SU-DHL-6 (cell line): Measurements from ENCODE around the gene TAGLN2.

Source experiments
- H2AFZ ChIP-seq: fragments of 200-600 bp; sonication (generic); 2 replicates; pipeline ENCODE4 v1.6.1; 2014; ENCODE audit warnings: low read depth, mild to moderate bottlenecking, moderate library complexity, mixed read lengths, antibody characterized with exemption, low read length; ENCODE audit not compliant: severe bottlenecking
- H3F3A ChIP-seq: fragments of 200-600 bp; shearing (Covaris generic); 2 replicates; pipeline ENCODE4 v1.6.0; 2016; ENCODE audit warnings: antibody characterized with exemption, mild to moderate bottlenecking; ENCODE audit not compliant: insufficient read depth
- H3K27ac ChIP-seq: fragments of 200-600 bp; sonication (generic); 2 replicates; pipeline ENCODE4 v1.5.1; 2016; ENCODE audit warnings: low read depth, mild to moderate bottlenecking, low read length, moderate library complexity, mixed read lengths
- H3K27me3 ChIP-seq: fragments of 200-600 bp; sonication (generic), shearing (Covaris generic); 2 replicates; pipeline ENCODE4 v1.6.0; 2014; ENCODE audit warnings: mild to moderate bottlenecking, low read length
- H3K36me3 ChIP-seq: fragments of 200-600 bp; sonication (generic); 2 replicates; pipeline ENCODE4 v1.6.1; 2014; ENCODE audit warnings: mild to moderate bottlenecking, low read length, mixed read lengths
- H3K4me2 ChIP-seq: fragments of 300-600, 200-600 bp; shearing (Covaris generic), sonication (generic); 2 replicates; pipeline ENCODE4 v1.6.0; 2014; ENCODE audit warnings: low read length, low read depth, mild to moderate bottlenecking; ENCODE audit not compliant: poor library complexity, severe bottlenecking
- H3K4me3 ChIP-seq: fragments of 200-600 bp; sonication (generic); 2 replicates; pipeline ENCODE4 v1.5.1; 2014; ENCODE audit warnings: antibody characterized with exemption, low read length, mild to moderate bottlenecking, mixed read lengths; ENCODE audit not compliant: insufficient read depth, poor library complexity, severe bottlenecking
- H3K79me2 ChIP-seq: fragments of 200-600 bp; sonication (generic); 2 replicates; pipeline ENCODE4 v1.6.1; 2014; ENCODE audit warnings: mild to moderate bottlenecking, low read length, moderate library complexity; ENCODE audit not compliant: insufficient read depth
- H3K9ac ChIP-seq: fragments of 200-600 bp; sonication (generic); 2 replicates; pipeline ENCODE4 v1.7.0; 2014; ENCODE audit warnings: mild to moderate bottlenecking, low read length
- H3K9me2 ChIP-seq: fragments of 200-600 bp; sonication (generic); replicated peaks from 2 replicates; pipeline ENCODE4 v1.6.1; 2014; ENCODE audit warnings: low read length; ENCODE audit not compliant: insufficient read depth
- H3K9me3 ChIP-seq: fragments of 200-600 bp; sonication (generic); 2 replicates; pipeline ENCODE4 v1.6.1; 2014; ENCODE audit warnings: low read length, mixed read lengths; ENCODE audit not compliant: insufficient read depth
- H4K20me1 ChIP-seq: fragments of 200-600 bp; sonication (generic); 2 replicates; pipeline ENCODE4 v1.6.1; 2014; ENCODE audit warnings: low read depth, mild to moderate bottlenecking, antibody characterized with exemption, low read length, moderate library complexity, mixed read lengths
- EZH2phosphoT487 ChIP-seq: fragments of 200-600 bp; sonication (generic), shearing (Covaris generic); conservative IDR thresholded peaks from 2 replicates; pipeline ENCODE4 v1.6.1; 2018; ENCODE audit warnings: mild to moderate bottlenecking, antibody characterized with exemption, low read length, moderate library complexity, mixed read lengths
- TF ChIP-seq, protein P1 (sequence below): fragments of 200-600 bp; sonication (generic); IDR thresholded peaks from one replicate; pipeline ENCODE4 v1.5.1; 2017; ENCODE audit warnings: antibody characterized with exemption, mild to moderate bottlenecking, low read length, moderate library complexity; ENCODE audit not compliant: insufficient read depth, poor library complexity, severe bottlenecking

The TAGLN2 gene

DNA sequence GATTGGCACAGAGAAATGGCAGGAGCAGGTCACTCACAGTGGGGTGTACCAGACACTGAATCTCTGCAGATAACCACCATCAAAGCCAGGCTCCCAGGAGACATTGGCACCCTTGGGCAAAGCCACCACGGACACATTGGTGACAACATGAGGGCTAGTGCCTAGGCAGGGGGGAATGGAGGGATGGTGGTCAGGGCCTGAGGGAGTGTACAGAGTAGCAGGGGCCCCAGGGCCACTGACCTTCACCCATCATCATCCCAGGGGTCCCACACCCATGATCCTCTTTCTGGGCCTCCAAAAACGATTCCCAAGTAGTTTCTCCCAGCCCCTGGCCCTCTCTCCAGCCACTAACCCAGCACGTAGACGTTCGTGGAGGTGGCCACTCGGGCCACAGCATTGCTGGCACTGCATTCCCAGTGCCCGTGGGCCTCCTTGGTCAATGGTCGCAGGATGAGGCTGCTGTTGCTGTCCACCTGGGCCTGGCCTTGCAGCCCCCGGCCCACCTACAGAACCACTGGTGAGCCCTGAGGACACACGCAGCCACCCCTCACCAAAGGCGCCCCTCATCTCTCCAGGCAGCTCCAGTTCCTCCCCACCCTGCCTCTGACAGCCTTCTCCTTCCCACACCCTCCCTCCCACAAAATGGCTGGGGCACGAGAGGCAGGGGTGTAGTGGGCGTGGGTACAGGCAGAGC, 5.9 kb upstream of the TAGLN2 start:
- H3K9me3 ChIP-seq, result no peaks in the 10 kb centered on the region
- TF ChIP-seq, protein P1, sequence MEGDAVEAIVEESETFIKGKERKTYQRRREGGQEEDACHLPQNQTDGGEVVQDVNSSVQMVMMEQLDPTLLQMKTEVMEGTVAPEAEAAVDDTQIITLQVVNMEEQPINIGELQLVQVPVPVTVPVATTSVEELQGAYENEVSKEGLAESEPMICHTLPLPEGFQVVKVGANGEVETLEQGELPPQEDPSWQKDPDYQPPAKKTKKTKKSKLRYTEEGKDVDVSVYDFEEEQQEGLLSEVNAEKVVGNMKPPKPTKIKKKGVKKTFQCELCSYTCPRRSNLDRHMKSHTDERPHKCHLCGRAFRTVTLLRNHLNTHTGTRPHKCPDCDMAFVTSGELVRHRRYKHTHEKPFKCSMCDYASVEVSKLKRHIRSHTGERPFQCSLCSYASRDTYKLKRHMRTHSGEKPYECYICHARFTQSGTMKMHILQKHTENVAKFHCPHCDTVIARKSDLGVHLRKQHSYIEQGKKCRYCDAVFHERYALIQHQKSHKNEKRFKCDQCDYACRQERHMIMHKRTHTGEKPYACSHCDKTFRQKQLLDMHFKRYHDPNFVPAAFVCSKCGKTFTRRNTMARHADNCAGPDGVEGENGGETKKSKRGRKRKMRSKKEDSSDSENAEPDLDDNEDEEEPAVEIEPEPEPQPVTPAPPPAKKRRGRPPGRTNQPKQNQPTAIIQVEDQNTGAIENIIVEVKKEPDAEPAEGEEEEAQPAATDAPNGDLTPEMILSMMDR, result no peak
- no peak overlapping the region for H3K4me2 ChIP-seq
- no peaks in the 10 kb centered on the region for H3K36me3 ChIP-seq
- H3K9me2 ChIP-seq, result no peaks in the 10 kb centered on the region
- no peaks in the 10 kb centered on the region for H4K20me1 ChIP-seq
- no peaks in the 10 kb centered on the region for H3K27me3 ChIP-seq
- no peaks in the 10 kb centered on the region for H3F3A ChIP-seq
- no peak overlapping the region for H3K9ac ChIP-seq
- no peak overlapping the region for H2AFZ ChIP-seq
- no peaks in the 10 kb centered on the region for H3K79me2 ChIP-seq
- H3K4me3 ChIP-seq, result no peak overlapping the region
- H3K27ac ChIP-seq, result no peak overlapping the region

DNA sequence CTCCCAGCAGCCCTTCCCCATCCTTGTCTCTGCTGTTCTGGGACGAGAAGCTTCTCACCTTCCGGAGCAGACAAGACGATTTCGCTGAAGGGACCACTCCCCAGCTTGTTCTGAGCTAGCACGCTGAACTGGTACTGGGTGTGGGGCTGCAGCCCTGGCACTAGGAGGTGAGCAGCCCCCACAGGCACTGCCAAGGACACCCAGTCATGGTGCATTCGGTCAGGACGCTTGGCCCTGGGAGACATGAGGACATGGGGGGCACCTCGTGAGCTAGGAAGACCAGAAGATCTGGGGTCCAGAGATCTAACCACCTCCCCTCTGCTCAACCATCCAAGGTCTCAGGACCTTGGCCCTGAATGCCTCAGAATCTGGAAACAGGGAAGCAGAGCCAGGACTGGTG, 5.3 kb upstream of the TAGLN2 start:
- H3K4me3 ChIP-seq, result no peak overlapping the region
- H3K27me3 ChIP-seq, result no peaks in the 10 kb centered on the region
- H3F3A ChIP-seq, result no peaks in the 10 kb centered on the region
- no peaks in the 10 kb centered on the region for H3K9me3 ChIP-seq
- H4K20me1 ChIP-seq, result no peaks in the 10 kb centered on the region
- H3K27ac ChIP-seq, result no peak overlapping the region
- no peaks in the 10 kb centered on the region for H3K36me3 ChIP-seq
- TF ChIP-seq, protein P1, result no peak
- no peak for TF ChIP-seq EZH2phosphoT487
- no peak overlapping the region for H3K9ac ChIP-seq
- H3K79me2 ChIP-seq, result no peaks in the 10 kb centered on the region
- no peaks in the 10 kb centered on the region for H3K9me2 ChIP-seq
- no peak overlapping the region for H3K4me2 ChIP-seq
- H2AFZ ChIP-seq, result no peak overlapping the region

DNA sequence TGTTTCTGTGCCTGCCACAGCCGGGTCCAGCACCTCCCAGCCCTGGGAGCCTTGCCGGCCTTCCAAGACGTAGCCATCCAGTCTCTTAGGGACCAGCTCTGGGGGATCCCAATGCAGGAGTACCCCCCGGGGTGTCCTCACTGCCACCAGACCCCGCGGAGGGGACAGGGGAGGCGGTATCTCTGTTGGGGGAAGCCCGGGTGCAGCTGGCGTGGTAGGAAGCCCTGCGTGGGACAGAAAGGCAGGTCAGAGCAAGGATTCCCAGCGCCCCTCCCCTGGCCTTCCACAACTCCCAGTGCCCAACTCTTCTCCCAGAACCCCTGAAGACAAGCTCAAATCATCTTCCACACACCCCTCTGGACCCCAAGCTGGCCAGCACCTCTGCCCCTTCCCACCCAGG, 4.9 kb upstream of the TAGLN2 start:
- Histone ChIP-seq H3K9me2 (no peaks in the 10 kb centered on the region), H3K9ac (no peak overlapping the region), H3K4me3 (no peak overlapping the region), H3K27ac (no peak overlapping the region), H3F3A (no peaks in the 10 kb centered on the region), H3K4me2 (no peak overlapping the region), H4K20me1 (no peaks in the 10 kb centered on the region), H3K79me2 (peaks cover under 1% of the 10 kb centered on the region; the same call in 1 of the 2 replicates), H2AFZ (no peak overlapping the region), H3K27me3 (no peaks in the 10 kb centered on the region), H3K36me3 (no peaks in the 10 kb centered on the region), H3K9me3 (no peaks in the 10 kb centered on the region)
- no peak for TF ChIP-seq EZH2phosphoT487
- TF ChIP-seq, protein P1, result no peak
